Stimulated activated CD4-positive, alpha-beta T cell treated with anti-CD3 and anti-CD28 coated beads, Interleukin-12 subunit alpha, Interleukin-12 subunit beta, amount 100 ng/mL, for 48 hours (primary cell): Measurements from ENCODE around the gene SLIT3.

Source experiments
- DNase-seq, 3 donors: peaks; one replicate each; pipeline ENCODE4 v3.0.0-alpha.2; 2020; ENCODE audit warnings: low read depth in 2 of 3, low spot score in 1 of 3

Gene SLIT3

GRCh38 chr5:168816661-168817060 lies 484.3 kb downstream of the SLIT3 start:
- no peak for DNase-seq

GRCh38 chr5:168813184-168813968 lies 487.6 kb downstream of the SLIT3 start:
- no peak for DNase-seq

- no peak for DNase-seq
Measured at GRCh38 chr5:168810641-168811040, 490.3 kb downstream of the SLIT3 start.

DNA sequence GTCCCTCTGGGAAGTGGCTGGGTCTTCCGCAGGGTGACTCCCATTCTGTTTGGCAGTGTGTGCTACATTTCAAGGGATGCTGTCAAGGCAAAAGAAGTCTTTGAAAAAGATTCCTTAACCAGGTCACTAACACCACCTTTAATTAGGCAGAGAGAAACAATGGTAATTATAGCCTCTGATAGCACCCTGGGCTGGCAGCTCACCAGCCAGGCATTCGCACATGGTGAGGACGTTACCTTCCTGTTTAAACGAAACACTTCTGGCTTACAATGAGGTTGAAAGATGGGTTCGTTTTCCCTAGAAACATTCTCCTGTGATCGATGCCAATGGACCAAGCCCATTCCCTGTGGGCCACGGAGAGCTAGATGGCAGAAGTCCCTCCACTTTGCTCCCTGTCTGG lies 491.7 kb downstream of the SLIT3 start:
- no peak for DNase-seq

DNA sequence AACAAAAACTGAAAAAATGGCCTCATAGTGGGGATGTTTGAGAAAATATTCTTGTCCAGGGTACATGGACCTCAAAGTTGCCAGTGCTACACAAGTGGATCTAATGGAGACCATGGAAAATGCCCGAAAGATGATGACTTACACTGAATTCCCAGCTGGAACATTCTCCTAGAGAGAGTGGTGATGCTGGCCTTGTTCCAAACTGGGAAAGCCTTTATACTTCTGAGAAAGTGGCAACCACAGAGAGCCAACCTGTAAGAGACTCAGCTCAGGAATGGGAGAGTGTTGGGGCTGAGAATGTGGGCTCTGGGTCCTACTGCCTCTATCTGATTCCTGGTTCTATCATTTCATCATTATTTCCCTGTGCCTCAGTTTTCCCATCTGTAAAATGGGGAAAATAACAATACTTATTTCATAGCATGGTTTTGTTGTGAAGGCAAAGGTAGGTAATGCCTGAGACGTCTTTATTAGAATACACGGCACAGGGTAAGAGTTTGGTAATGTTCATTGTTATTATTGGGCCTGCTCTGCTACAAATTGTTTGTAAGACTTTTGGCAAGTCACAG lies 492.8 kb downstream of the SLIT3 start:
- DNase-seq, result no peak

GRCh38 chr5:168807287-168807686 lies 493.7 kb downstream of the SLIT3 start:
- DNase-seq, result no peak

GRCh38 chr5:168803541-168803940 lies 497.4 kb downstream of the SLIT3 start:
- DNase-seq, result no peak

DNA sequence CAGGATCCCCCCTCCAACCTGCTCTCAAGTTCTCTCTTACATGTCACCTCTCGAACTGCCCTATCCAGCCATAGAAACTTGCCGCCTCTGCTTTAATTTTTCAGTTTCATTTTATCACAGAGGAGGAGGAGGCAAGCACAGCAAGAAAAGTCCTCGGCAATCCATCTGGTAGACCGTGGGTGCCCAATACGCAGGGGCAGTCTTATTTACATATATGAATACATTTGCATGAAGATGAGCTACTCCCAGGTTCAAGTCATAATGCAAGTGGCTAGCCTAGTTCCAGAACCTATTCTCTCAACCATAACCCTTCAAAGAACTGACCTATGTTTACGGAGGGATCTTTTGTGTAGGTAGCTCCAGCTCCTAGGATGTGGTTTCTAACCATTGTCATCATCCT lies 498.6 kb downstream of the SLIT3 start:
- peak; percentile 16 to 42 (median 32) for DNase-seq

DNA sequence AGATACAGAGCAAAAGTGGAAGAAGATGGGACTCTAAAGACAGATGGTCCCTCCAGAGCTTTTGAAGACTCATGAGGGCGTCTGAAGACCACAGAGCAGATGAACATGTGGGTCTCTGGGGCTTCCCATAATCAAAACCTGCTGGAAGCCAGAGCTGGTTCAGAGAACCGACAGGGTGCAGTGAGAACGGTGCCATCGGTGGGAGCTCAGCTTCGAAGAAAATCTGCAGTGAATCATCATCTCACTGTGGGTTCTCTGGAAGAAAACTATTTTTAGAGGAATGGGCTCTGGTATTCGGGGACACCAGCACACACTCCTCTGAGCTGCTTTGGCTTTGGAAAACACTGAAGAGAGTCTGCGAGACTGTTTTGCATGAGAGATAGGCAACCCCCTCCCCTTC lies 499.4 kb downstream of the SLIT3 start:
- DNase-seq, result no peak

- DNase-seq, result no peak
Measured at GRCh38 chr5:168800701-168801100, 500.2 kb downstream of the SLIT3 start.

- DNase-seq, result no peak
Measured at GRCh38 chr5:168798065-168799023, 502.6 kb downstream of the SLIT3 start.

DNA sequence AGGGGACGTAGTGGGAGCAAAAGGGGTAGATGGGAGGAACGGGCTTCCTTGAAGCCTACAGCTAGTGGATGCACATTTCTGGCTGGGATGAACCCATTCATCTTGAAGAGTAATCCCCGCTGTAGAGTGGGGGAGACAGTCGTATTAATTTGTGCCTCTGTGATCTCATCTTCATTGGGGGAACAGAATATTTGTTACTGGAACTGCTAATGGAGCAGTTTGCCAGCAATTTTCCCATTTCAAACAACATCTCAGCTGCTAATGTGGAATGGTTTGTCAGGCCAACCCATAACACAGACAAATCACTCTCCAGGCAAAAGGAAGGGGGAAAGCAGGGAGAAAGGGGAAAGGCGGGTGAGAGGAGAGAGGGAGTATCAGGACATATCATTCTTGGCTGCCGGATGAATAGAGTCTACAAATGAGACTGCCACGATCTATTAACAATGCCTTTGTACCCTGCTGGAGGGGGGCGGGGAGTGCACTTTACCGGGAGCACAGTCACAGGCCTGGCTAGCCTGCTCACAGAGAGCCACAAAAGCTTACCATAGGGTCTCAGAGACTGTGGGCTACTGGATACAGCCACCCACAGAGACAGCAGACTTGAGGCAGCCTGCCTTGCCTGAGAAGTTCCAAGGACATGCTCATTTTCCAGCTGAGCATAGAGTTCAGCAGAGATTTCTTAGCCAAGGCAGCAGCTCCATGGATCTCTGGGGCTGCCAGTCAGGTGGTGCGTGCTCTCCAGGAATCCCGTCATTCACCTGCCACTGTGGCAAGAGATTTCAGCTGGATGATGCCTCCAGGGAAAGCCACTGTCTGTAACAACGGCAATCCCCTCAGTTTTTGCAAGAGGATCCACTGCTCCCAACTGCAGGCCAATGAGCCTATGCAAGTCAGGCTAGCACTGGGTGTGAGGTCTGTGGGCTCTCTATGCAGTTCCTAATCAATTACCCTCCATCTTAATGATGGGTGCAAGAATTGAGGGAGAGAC lies 504.1 kb downstream of the SLIT3 start:
- no peak for DNase-seq

DNA sequence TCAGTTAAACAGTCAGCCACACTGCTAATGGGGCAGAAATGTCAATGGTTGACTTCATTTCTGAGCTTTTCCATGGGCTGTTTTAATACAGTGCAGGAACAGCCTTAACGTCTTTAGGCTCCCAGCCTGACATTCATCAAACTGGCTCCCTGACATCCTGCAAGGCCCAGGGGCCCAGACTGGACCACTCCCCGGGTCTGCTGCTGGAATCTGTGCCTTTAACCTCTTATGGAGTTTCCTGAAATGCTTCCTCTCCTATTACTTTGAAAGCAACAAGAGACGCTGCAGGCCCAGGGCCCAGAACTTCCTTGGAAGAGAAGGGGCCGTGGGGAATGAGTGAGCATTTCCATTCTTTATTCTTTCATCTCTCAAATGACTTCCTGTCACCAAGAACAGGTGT lies 504.9 kb downstream of the SLIT3 start:
- no peak for DNase-seq

GRCh38 chr5:168793841-168794837 lies 506.8 kb downstream of the SLIT3 start:
- peak; percentile 23 to 50 (median 38) for DNase-seq

- DNase-seq, result no peak
Measured at GRCh38 chr5:168792678-168793077, 508.3 kb downstream of the SLIT3 start.

DNA sequence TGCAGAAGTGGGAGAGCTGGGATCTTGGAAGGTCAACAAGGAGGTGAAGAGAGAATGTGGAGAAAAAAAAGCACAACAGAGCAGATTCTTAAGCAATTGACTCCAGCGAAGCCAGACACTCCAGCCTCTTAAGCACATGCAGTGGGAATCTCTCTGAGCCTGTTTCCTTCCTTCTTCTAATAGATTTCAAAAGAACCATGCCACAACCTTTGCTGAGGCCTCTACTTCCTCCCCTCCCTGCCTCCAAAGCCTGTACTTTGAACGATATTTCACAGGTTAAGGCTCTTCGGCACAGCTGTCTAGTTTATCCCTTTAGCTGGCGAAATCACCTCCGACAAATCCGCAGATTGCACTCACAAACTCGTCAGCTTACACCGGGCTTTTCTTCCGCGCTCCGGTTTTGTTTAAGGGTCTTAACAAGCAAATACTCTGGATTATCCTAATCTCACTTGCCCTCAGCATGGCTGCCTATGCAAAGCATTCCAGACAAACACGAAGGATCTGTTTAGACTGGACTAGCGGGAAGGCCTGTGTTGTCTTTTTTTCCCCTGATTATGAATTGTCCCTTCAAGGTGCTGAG lies 510.2 kb downstream of the SLIT3 start:
- no peak for DNase-seq

GRCh38 chr5:168790002-168790635 lies 510.8 kb downstream of the SLIT3 start:
- no peak for DNase-seq

DNA sequence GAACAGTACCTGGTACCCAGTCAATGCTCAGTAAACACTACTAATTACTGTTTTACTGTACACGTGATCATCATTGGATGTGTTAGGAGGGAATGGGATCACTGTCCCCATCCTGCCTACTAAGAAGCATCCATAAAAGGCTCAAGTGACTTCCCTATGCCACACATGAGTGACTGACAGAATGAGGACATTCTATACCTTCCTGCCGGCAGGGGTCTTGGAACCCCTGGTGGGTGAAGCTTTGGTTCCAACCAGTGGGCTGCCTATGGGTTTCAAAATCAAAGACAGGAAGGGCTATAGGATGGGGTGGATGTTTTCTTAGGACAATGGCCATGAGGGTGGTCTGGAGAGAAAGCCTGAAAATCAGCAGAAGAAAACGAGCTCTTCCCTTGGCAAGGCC lies 512.2 kb downstream of the SLIT3 start:
- DNase-seq, result no peak

DNA sequence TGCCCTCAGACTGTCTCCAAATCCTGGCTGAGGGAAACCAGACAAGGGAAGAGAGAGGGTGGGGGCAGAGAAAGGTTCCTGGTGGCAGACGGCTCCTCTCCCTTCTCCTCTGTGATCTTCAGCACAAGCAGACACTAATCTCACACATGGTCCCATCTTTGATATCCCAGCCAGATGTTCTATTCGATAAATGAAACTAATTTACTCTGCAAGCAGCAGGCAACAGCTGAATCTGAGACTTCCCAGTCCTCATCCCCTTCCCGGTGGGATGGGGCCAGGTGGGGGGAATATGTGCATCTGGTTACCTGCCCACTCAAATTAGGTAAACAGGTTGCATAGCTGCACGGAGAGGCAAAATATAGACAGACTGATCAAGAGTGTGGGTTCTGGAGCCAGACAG lies 512.8 kb downstream of the SLIT3 start:
- DNase-seq, result no peak
